ENCODE measurements around the gene USPL1. TPM values are rescaled to one million over a fixed set of nuclear protein-coding genes. Genes with fewer than 3 reads are reported as not detected.

Gene USPL1
- total and polyA plus RNA-seq, 4 donors: 8.5 to 31.9 (median 11.5) TPM

DNA sequence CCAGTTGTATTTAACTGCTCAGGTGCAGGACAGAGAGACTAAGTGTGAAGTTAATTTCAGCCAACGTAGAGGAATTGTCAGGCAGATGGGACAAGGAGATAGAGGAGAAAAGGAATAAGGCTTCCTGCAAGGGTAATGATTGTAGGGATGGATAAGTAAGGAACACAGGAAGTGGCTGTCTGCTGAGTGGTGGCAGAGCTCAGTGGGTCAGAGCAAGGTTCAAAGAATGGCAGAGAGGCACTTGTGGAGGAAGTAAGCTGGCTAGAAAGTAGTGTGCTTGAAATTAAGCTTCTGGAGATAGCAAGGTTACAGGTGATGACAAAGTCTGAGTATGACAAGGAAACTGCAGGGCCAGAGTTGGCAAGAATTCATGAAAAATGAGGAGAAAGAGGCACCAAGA is 47.9 kb downstream of the USPL1 start:
- peaks cover 0 to 6% (median 0%) of the 10 kb centered on the region in 5 donors for H3K4me1 ChIP-seq (ENCODE audit: control insufficient read depth in 5 of 5, insufficient read depth in 5 of 5, low read length in 5 of 5)
- WGBS, 2 donors: 38 to 50% methylated on average over 1 of the region's 1 CpG
- no peak for ATAC-seq (ENCODE audit: insufficient read depth, low FRiP score)

GRCh38 chr13:30666113-30666512 is 48.4 kb downstream of the USPL1 start:
- WGBS, 2 donors: 87 to 94% methylated on average over 8 of the region's 8 CpGs

More for the DNA sequence above, 47.9 kb downstream of the USPL1 start:
- TF ChIP-seq, protein P1, sequence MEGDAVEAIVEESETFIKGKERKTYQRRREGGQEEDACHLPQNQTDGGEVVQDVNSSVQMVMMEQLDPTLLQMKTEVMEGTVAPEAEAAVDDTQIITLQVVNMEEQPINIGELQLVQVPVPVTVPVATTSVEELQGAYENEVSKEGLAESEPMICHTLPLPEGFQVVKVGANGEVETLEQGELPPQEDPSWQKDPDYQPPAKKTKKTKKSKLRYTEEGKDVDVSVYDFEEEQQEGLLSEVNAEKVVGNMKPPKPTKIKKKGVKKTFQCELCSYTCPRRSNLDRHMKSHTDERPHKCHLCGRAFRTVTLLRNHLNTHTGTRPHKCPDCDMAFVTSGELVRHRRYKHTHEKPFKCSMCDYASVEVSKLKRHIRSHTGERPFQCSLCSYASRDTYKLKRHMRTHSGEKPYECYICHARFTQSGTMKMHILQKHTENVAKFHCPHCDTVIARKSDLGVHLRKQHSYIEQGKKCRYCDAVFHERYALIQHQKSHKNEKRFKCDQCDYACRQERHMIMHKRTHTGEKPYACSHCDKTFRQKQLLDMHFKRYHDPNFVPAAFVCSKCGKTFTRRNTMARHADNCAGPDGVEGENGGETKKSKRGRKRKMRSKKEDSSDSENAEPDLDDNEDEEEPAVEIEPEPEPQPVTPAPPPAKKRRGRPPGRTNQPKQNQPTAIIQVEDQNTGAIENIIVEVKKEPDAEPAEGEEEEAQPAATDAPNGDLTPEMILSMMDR (IDR thresholded peaks at IDR 0.05; ENCODE audit: control extremely low read depth, extremely low read depth): no peak
- Histone ChIP-seq H3K27ac (ENCODE audit: low read depth in 1 of 2, low read length in 1 of 2) (no peak overlapping the region), H3K9ac (ENCODE audit: insufficient read depth in 1 of 2, low read length in 2 of 2) (no peak overlapping the region), H3K27me3 (ENCODE audit: control insufficient read depth in 3 of 3, insufficient read depth in 3 of 3, low read length in 2 of 3) (no peaks in the 10 kb centered on the region), H3K4me3 (no peak overlapping the region), H3K9me3 (ENCODE audit: control insufficient read depth in 4 of 4, insufficient read depth in 3 of 4, low read length in 3 of 4) (no peaks in the 10 kb centered on the region), H3K36me3 (ENCODE audit: control insufficient read depth in 4 of 4, insufficient read depth in 4 of 4, low read length in 4 of 4) (no peaks in the 10 kb centered on the region)
- DNase-seq: no peak

GRCh38 chr13:30667014-30667413 is 49.3 kb downstream of the USPL1 start:
- WGBS, 2 donors: 94 to 96% methylated on average over 4 of the region's 4 CpGs
- no peak overlapping the region for H3K9ac ChIP-seq (ENCODE audit: insufficient read depth in 1 of 2, low read length in 2 of 2)
- no peaks in the 10 kb centered on the region for H3K27me3 ChIP-seq (ENCODE audit: control insufficient read depth in 3 of 3, insufficient read depth in 3 of 3, low read length in 2 of 3)
- H3K9me3 ChIP-seq (ENCODE audit: control insufficient read depth in 4 of 4, insufficient read depth in 3 of 4, low read length in 3 of 4): no peaks in the 10 kb centered on the region
- H3K4me1 ChIP-seq (ENCODE audit: control insufficient read depth in 5 of 5, insufficient read depth in 5 of 5, low read length in 5 of 5): peaks cover 0 to 6% (median 0%) of the 10 kb centered on the region in 5 donors
- no peak overlapping the region for H3K27ac ChIP-seq (ENCODE audit: low read depth in 1 of 2, low read length in 1 of 2)
- ATAC-seq (ENCODE audit: insufficient read depth, low FRiP score) (no peak), DNase-seq (no peak)
- no peaks in the 10 kb centered on the region for H3K36me3 ChIP-seq (ENCODE audit: control insufficient read depth in 4 of 4, insufficient read depth in 4 of 4, low read length in 4 of 4)
- no peak overlapping the region for H3K4me3 ChIP-seq
- TF ChIP-seq, protein P1 (IDR thresholded peaks at IDR 0.05; ENCODE audit: control extremely low read depth, extremely low read depth): no peak

More at GRCh38 chr13:30666113-30666512, 48.4 kb downstream of the USPL1 start:
- no peaks in the 10 kb centered on the region for H3K27me3 ChIP-seq (ENCODE audit: control insufficient read depth in 3 of 3, insufficient read depth in 3 of 3, low read length in 2 of 3)
- peaks cover 0 to 6% (median 0%) of the 10 kb centered on the region in 5 donors for H3K4me1 ChIP-seq (ENCODE audit: control insufficient read depth in 5 of 5, insufficient read depth in 5 of 5, low read length in 5 of 5)
- H3K9me3 ChIP-seq (ENCODE audit: control insufficient read depth in 4 of 4, insufficient read depth in 3 of 4, low read length in 3 of 4): no peaks in the 10 kb centered on the region
- no peak overlapping the region for H3K27ac ChIP-seq (ENCODE audit: low read depth in 1 of 2, low read length in 1 of 2)
- H3K4me3 ChIP-seq: no peak overlapping the region
- no peak overlapping the region for H3K9ac ChIP-seq (ENCODE audit: insufficient read depth in 1 of 2, low read length in 2 of 2)
- ATAC-seq (ENCODE audit: insufficient read depth, low FRiP score) (no peak), DNase-seq (no peak)
- H3K36me3 ChIP-seq (ENCODE audit: control insufficient read depth in 4 of 4, insufficient read depth in 4 of 4, low read length in 4 of 4): no peaks in the 10 kb centered on the region
- TF ChIP-seq, protein P1 (IDR thresholded peaks at IDR 0.05; ENCODE audit: control extremely low read depth, extremely low read depth): no peak

GRCh38 chr13:30668312-30668711 is 50.6 kb downstream of the USPL1 start:
- 98 to 99% methylated on average over 4 of the region's 4 CpGs for WGBS, 2 donors
- no peak overlapping the region for H3K27ac ChIP-seq (ENCODE audit: low read depth in 1 of 2, low read length in 1 of 2)
- H3K9me3 ChIP-seq (ENCODE audit: control insufficient read depth in 4 of 4, insufficient read depth in 3 of 4, low read length in 3 of 4): no peaks in the 10 kb centered on the region
- no peak overlapping the region for H3K9ac ChIP-seq (ENCODE audit: insufficient read depth in 1 of 2, low read length in 2 of 2)
- H3K4me3 ChIP-seq: no peak overlapping the region
- peaks cover 0 to 7% (median 0%) of the 10 kb centered on the region in 5 donors for H3K4me1 ChIP-seq (ENCODE audit: control insufficient read depth in 5 of 5, insufficient read depth in 5 of 5, low read length in 5 of 5)
- no peaks in the 10 kb centered on the region for H3K36me3 ChIP-seq (ENCODE audit: control insufficient read depth in 4 of 4, insufficient read depth in 4 of 4, low read length in 4 of 4)
- no peaks in the 10 kb centered on the region for H3K27me3 ChIP-seq (ENCODE audit: control insufficient read depth in 3 of 3, insufficient read depth in 3 of 3, low read length in 2 of 3)
- no peak for DNase-seq
- TF ChIP-seq, protein P1 (IDR thresholded peaks at IDR 0.05; ENCODE audit: control extremely low read depth, extremely low read depth): no peak
- no peak for ATAC-seq (ENCODE audit: insufficient read depth, low FRiP score)

Data from lung (tissue), 12 donors.